ENCODE results near the gene EPHB2. TPM values are rescaled to one million over a fixed set of nuclear protein-coding genes. Genes with fewer than 3 reads are reported as not detected.

Gene EPHB2
- total RNA-seq, 2 experiments from 2014 or later = 0.13 TPM; not detected in 1

- Mint-ChIP-seq H3K27me3 (peaks cover 5% of the 10 kb centered on the region), H3K36me3 (ENCODE audit: low read depth) (no peaks in the 10 kb centered on the region), H3K4me1 (ENCODE audit: low read depth) (peaks cover 8% of the 10 kb centered on the region), H3K27ac (no peak overlapping the region), H3K9me3 (no peaks in the 10 kb centered on the region), H3K4me3 (no peak overlapping the region)
- CTCF ChIA-PET = no interaction called here
- intact Hi-C loops (cut with micrococcal nuclease) = no loop called here
- ATAC-seq = no peak
- TF ChIP-seq, protein P1, sequence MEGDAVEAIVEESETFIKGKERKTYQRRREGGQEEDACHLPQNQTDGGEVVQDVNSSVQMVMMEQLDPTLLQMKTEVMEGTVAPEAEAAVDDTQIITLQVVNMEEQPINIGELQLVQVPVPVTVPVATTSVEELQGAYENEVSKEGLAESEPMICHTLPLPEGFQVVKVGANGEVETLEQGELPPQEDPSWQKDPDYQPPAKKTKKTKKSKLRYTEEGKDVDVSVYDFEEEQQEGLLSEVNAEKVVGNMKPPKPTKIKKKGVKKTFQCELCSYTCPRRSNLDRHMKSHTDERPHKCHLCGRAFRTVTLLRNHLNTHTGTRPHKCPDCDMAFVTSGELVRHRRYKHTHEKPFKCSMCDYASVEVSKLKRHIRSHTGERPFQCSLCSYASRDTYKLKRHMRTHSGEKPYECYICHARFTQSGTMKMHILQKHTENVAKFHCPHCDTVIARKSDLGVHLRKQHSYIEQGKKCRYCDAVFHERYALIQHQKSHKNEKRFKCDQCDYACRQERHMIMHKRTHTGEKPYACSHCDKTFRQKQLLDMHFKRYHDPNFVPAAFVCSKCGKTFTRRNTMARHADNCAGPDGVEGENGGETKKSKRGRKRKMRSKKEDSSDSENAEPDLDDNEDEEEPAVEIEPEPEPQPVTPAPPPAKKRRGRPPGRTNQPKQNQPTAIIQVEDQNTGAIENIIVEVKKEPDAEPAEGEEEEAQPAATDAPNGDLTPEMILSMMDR (IDR thresholded peaks at IDR 0.05) = no peak
- no peak for DNase-seq
- POLR2A ChIA-PET = no interaction called here
Observed at GRCh38 chr1:22751124-22751531, 40.5 kb downstream of the EPHB2 start.

GRCh38 chr1:22752339-22752738, 41.7 kb downstream of the EPHB2 start:
- Mint-ChIP-seq H3K36me3 (ENCODE audit: low read depth) (no peaks in the 10 kb centered on the region), H3K27ac (no peak overlapping the region), H3K9me3 (no peaks in the 10 kb centered on the region), H3K27me3 (peaks cover 5% of the 10 kb centered on the region), H3K4me3 (no peak overlapping the region), H3K4me1 (ENCODE audit: low read depth) (peaks cover 8% of the 10 kb centered on the region)
- ATAC-seq = no peak
- intact Hi-C loops (cut with micrococcal nuclease) = no loop called here
- ChIA-PET CTCF (no interaction called here), POLR2A (no interaction called here)
- DNase-seq = no peak
- TF ChIP-seq, protein P1 (IDR thresholded peaks at IDR 0.05) = no peak

GRCh38 chr1:22753481-22753971, 42.9 kb downstream of the EPHB2 start:
- ATAC-seq (no peak), DNase-seq (no peak)
- intact Hi-C loops (cut with micrococcal nuclease) = no loop called here
- POLR2A ChIA-PET = no interaction called here
- Mint-ChIP-seq H3K4me1 (ENCODE audit: low read depth) (peaks cover 8% of the 10 kb centered on the region), H3K4me3 (no peak overlapping the region), H3K27me3 (peaks cover 5% of the 10 kb centered on the region), H3K27ac (no peak overlapping the region), H3K36me3 (ENCODE audit: low read depth) (no peaks in the 10 kb centered on the region), H3K9me3 (no peaks in the 10 kb centered on the region)
- CTCF ChIA-PET = no interaction called here
- TF ChIP-seq, protein P1 (IDR thresholded peaks at IDR 0.05) = no peak

DNA sequence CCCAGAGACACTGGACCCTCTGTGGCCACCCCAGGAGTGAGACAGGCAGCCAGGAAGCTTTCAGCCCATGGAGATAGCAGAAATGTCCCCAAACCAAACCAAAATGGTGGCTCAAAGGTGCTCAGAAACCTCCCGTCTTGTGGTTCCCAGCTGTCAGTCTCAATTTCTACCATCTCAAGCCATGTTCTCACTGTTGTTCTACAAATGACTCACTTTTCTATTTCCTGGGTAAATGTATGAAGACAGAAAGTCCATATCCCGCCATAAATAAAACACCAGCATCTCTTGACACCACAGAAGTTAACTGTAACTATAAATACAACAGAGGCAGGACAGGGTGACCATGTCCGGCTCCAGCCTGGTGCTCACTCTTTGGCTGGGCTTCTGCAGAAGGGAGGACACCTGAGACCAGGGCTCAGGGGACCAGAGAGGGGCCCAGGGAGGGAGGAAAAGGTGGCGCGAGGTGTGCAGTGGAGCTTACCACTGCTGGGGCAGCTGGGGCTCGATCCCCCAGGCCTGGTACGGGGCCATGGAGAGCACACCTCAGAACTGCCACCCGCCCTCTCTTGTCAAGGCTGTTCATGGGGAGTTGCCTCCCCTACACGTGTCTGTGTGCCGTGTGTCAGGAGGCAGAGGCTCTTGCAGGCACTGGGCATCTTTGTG, 43.6 kb downstream of the EPHB2 start:
- H3K4me1 Mint-ChIP-seq (ENCODE audit: low read depth) = peaks cover 8% of the 10 kb centered on the region
- peak; percentile 26 for ATAC-seq
- POLR2A ChIA-PET = interaction anchor here (0.6 kb wide), 1 partner anchor 445 kb away, joined by 6 read pairs; no protein-coding TSS in a partner anchor
- no peak overlapping the region for H3K4me3 Mint-ChIP-seq
- intact Hi-C loops (cut with micrococcal nuclease) = no loop called here
- no peaks in the 10 kb centered on the region for H3K36me3 Mint-ChIP-seq (ENCODE audit: low read depth)
- H3K27me3 Mint-ChIP-seq = peaks cover 6% of the 10 kb centered on the region
- H3K9me3 Mint-ChIP-seq = no peaks in the 10 kb centered on the region
- H3K27ac Mint-ChIP-seq = no peak overlapping the region
- no peak for DNase-seq
- CTCF ChIA-PET = no interaction called here
- TF ChIP-seq, protein P1 (IDR thresholded peaks at IDR 0.05) = no peak

DNA sequence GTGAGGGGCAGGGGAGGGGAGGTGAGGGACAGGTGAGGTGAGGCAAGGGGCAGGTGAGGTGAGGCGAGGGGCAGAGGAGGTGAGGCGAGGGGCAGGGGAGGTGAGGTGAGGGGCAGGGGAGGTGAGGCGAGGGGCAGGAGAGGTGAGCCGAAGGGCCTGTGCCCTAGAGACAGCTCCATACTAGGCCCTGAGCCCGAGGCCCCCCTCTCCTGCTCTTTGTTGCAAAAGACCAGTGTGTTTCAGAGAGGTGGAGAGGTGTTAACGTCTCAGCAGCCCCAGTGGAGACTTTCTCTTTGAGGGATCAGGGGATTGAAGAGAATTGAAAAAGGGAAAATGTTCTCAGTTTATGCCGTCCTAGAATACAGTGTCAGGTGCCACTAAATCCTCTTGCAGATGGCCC, 44.2 kb downstream of the EPHB2 start:
- POLR2A ChIA-PET = interaction anchor here (0.6 kb wide), 1 partner anchor 445 kb away, joined by 6 read pairs; no protein-coding TSS in a partner anchor
- Mint-ChIP-seq H3K27me3 (peaks cover 6% of the 10 kb centered on the region), H3K36me3 (ENCODE audit: low read depth) (no peaks in the 10 kb centered on the region), H3K4me3 (no peak overlapping the region), H3K4me1 (ENCODE audit: low read depth) (peaks cover 8% of the 10 kb centered on the region), H3K27ac (no peak overlapping the region), H3K9me3 (no peaks in the 10 kb centered on the region)
- intact Hi-C loops (cut with micrococcal nuclease) = no loop called here
- DNase-seq (no peak), ATAC-seq (no peak)
- CTCF ChIA-PET = no interaction called here
- TF ChIP-seq, protein P1 (IDR thresholded peaks at IDR 0.05) = no peak

Data from activated CD8-positive, alpha-beta T cell treated with anti-CD3 and anti-CD28 coated beads for 36 hours (primary cell).